Measurements from ENCODE around the gene GDF7.

GRCh38 chr2:20669562-20670314 is 2.8 kb downstream of the GDF7 start:
- TF ChIP-seq POLR2A (IDR thresholded peaks at IDR 0.05) (no peak), CTCF (IDR thresholded peaks at IDR 0.05) (no peak), EP300 (IDR thresholded peaks at IDR 0.05) (no peak)

Data from upper lobe of left lung (tissue), 4 donors.